Heart left ventricle (tissue), 13 donors: ENCODE measurements around the gene SPTBN2.

Experiments
- POLR2A ChIP-seq, 2 donors: fragments of 450-650 bp; IDR thresholded peaks; one replicate each; pipeline ENCODE4 v1.6.1; 2017; ENCODE audit warnings: antibody characterized with exemption in 2 of 2, mild to moderate bottlenecking in 2 of 2, moderate library complexity in 2 of 2
- TF ChIP-seq, protein P1 (sequence below), 12 donors: fragments of 200-600 bp; sonication (generic) in 4 of 12; IDR thresholded peaks; one replicate each; pipeline versions ENCODE4 v1.5.0 to v1.8.0; 2018 to 2022; ENCODE audit warnings: antibody characterized with exemption in 12 of 12, mild to moderate bottlenecking in 5 of 12
- donor health status: ischemic (EF 13 %, LVEDD 7.1; RV severe dilation, severe dysfunction).
- donor health status: DM: no; HTN: yes; CAD: no.
- donor health status: DM: no; HTN: no; CAD: no.
- donor health status: ischemic (EF 25% LVEDD 6.9; RV normal size, moderate dysfunction).
- donor health status: ischemic (EF 25% LVEDD 5.7; RV mildly dilated, moderate dysfunction).
- donor health status: ischemic (EF 35%, LVEDD 5.7; RV mildly dilated, moderate dysfunction).
- donor health status: nonischemic (EF 11% LVEDD 7.7; RV severe dilation, severe dysfunction).
- donor health status: DM: yes; HTN: yes; CAD: no.
- donor health status: PGD.
- donor health status: ischemic (EF 29% LVEDD 5.4; RV normal size, mild dysfunction).
- donor health status: nonischemic (EF 23%, LVEDD 6.1; RV moderate dilation, normal function).

DNA sequence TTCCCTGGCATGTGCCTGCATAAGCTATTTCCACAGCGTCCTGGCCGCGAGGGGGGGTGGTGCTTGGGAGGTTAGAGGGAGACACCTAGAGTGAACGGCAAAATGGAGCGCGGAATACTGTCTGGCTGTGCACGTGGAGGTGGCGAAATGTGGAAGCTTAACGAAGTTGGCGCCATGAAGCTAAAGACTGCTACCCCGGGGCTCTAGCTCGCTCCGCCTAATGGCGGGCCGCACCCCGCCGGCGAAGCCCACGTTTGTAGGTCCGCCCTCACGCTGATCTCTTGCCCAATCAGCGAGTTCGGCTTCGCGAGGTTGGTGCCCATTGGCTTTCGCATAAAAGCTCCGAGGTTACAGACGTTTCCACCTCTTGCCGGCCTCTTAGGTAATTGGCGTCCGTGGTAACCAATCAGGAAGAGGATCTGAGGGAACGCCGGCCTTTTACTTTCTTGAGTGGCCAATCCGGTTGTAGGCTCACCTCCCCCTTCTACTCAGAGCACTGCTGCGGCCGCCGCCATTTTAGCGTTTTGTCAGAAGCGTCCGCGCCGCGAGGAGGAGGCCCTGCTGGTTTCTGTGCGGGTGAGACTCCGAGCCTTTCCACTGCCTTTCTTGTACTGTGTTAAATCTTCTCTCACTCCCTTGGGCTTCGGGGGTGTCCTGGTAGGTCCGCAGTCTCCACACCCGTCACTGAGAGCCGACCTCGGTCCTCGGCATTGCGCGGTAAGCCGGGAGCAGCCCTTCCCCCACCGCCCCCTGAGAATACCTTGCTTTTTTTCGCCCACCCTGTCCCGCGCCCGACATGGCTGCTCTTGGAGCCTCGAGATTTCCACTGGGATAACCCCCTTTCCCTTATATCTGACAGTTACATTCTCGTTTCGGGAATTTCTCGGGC, 90.6 kb downstream of the SPTBN2 start, which contains the start of gene RBM4:
- TF ChIP-seq, protein P1, sequence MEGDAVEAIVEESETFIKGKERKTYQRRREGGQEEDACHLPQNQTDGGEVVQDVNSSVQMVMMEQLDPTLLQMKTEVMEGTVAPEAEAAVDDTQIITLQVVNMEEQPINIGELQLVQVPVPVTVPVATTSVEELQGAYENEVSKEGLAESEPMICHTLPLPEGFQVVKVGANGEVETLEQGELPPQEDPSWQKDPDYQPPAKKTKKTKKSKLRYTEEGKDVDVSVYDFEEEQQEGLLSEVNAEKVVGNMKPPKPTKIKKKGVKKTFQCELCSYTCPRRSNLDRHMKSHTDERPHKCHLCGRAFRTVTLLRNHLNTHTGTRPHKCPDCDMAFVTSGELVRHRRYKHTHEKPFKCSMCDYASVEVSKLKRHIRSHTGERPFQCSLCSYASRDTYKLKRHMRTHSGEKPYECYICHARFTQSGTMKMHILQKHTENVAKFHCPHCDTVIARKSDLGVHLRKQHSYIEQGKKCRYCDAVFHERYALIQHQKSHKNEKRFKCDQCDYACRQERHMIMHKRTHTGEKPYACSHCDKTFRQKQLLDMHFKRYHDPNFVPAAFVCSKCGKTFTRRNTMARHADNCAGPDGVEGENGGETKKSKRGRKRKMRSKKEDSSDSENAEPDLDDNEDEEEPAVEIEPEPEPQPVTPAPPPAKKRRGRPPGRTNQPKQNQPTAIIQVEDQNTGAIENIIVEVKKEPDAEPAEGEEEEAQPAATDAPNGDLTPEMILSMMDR (IDR thresholded peaks at IDR 0.05), result peak in 3 of 12 donors; percentile 9 to 30 (median 28)
- peak; percentile 59 to 83 for TF ChIP-seq POLR2A (IDR thresholded peaks at IDR 0.05)
